Activated CD4-positive, alpha-beta T cell treated with anti-CD3 and anti-CD28 coated beads for 36 hours (primary cell): ENCODE data around the gene TK2. TPM values are rescaled to one million over a fixed set of nuclear protein-coding genes. Genes with fewer than 3 reads are reported as not detected.
"Not testable (repeated sequence)": the region's sequence is repeated elsewhere in the genome, so short reads cannot be mapped to it uniquely, and the experiment has no call there.

ENCODE experiments used
- ATAC-seq: fragments of 200-7000 bp; cut with Tn5 transposase; one replicate; pipeline ENCODE4 v1.10.0; 2021; ENCODE audit warnings: mild to moderate bottlenecking, moderate library complexity
- CTCF ChIA-PET: fragments of 350-600 bp; sonication (Branson Sonifier 250); formaldehyde crosslinking; loops from one replicate; lab custom pipeline; 2021; ENCODE audit warnings: antibody characterized with exemption; lab: Charles Lee
- POLR2A ChIA-PET: fragments of 350-600 bp; sonication (Branson Sonifier 250); formaldehyde crosslinking; loops from one replicate; lab custom pipeline; 2021; ENCODE audit warnings: antibody characterized with exemption, inconsistent platforms; lab: Charles Lee
- DNase-seq: peaks from one replicate; pipeline ENCODE4 v3.0.0-alpha.2; 2020
- H3K27ac Mint-ChIP-seq: one replicate; pipeline ENCODE4 v1.8.0; 2021; ENCODE audit warnings: mixed read lengths
- H3K27me3 Mint-ChIP-seq: one replicate; pipeline ENCODE4 v1.8.0; 2021; ENCODE audit warnings: mixed read lengths
- H3K36me3 Mint-ChIP-seq: one replicate; pipeline ENCODE4 v1.8.0; 2021; ENCODE audit warnings: low read depth, mixed read lengths
- H3K4me1 Mint-ChIP-seq: one replicate; pipeline ENCODE4 v1.8.0; 2021; ENCODE audit warnings: mixed read lengths
- H3K4me3 Mint-ChIP-seq: one replicate; pipeline ENCODE4 v1.8.0; 2021; ENCODE audit warnings: mild to moderate bottlenecking, moderate library complexity, mixed read lengths
- H3K9me3 Mint-ChIP-seq: one replicate; pipeline ENCODE4 v1.8.0; 2021; ENCODE audit warnings: low read depth, mixed read lengths
- intact Hi-C, 2 experiments: fragments of 100-400 bp; cut with DNase I in 1 of 2; cut with micrococcal nuclease in 1 of 2; formaldehyde crosslinking; loops; one replicate each; pipeline versions ENCODE4 v1.14.2 to v1.15.1; 2022 to 2024; cut with DNase I, micrococcal nuclease
- total RNA-seq, 2 experiments: library from RNA; stranded (reverse); gene quantifications; one replicate each; pipeline ENCODE4 v1.2.3, GENCODE V29; 2021

TK2 gene
- total RNA-seq, 2 experiments from 2014 or later: 3.8 to 6.4 TPM

DNA sequence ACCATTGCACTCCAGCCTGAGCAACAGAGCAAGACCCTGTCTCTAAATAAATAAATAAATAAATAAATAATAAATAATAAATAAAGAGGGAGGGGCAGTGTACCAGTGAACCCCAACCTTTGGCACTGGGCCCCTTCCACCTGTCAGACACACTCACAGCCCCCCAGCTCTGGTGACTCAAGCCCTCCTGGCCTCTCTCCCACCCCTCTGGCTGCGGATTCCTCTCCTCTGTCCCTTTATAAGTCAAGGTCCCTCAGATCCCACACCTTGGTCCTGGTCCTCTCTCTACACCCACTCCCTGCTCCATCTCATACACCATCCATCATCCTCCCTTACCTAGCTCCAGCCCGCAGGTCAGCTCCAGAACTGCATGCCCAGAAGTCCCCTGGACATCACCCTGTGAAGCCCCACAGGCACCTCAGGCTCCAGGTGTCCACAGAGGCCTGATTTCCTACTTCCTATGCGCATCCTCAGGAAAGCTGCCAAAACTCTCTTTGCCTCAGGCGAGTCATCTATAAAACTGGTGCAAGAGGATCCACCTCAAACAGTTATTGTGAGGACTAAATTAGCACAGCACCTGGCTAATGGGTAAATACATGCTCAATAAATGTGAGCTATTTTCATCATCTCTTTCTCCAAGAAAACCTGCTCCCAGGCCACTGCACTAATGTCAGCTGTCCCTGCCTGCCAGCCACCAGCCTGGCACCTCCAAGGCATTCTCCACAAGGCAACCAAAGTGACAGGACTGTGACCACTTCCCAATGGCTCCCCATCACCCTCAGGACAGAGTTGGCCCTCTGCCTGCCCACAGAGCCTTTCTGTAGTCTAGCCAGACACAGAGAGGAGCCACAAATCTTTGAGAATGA lies 76.0 kb downstream of the TK2 start:
- Mint-ChIP-seq H3K27ac (no peak overlapping the region), H3K27me3 (no peaks in the 10 kb centered on the region), H3K4me3 (no peak overlapping the region), H3K36me3 (no peaks in the 10 kb centered on the region), H3K9me3 (no peaks in the 10 kb centered on the region), H3K4me1 (peaks cover 21% of the 10 kb centered on the region)
- POLR2A ChIA-PET: interaction anchor here (0.5 to 1.1 kb wide), 2 partner anchors 92 to 103 kb away, joined by 3 to 7 read pairs; no protein-coding TSS in a partner anchor
- no peak for ATAC-seq
- CTCF ChIA-PET: interaction anchor here (0.6 to 2.3 kb wide), 12 partner anchors 9 to 824 kb away, joined by 3 to 10 read pairs (median 3); no protein-coding TSS in a partner anchor
- DNase-seq: no peak
- intact Hi-C loops: no loop called here

DNA sequence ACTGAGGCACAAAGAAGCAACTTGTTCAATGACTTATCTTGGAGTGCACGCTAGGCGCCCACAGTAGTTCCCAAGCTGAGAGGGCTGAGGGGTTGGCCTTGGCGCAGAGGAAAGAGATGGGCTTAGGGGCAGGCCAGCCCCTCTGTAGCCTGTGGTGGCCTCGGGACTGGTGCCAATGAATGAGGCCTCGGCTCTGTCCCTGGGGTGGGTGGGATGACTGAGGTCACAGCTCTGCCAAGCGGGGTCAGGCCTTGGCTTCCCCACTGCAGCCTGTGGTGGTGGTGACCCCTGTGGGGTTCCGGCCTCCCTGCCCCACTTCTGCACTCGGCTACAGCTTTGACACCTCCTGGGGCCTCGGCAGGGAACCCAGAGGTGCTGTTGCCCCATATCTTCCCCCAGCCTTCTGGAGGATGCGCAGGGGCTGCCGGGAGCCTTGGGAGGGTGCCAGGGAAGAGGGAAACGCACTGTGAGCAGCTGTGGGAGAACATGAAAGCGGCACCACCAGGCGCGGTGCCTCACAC lies 76.8 kb downstream of the TK2 start:
- no peak overlapping the region for H3K27ac Mint-ChIP-seq
- intact Hi-C loops: no loop called here
- DNase-seq: no peak
- H3K36me3 Mint-ChIP-seq: no peaks in the 10 kb centered on the region
- no peaks in the 10 kb centered on the region for H3K27me3 Mint-ChIP-seq
- H3K4me3 Mint-ChIP-seq: no peak overlapping the region
- no peak for ATAC-seq
- POLR2A ChIA-PET: no interaction called here
- peaks cover 17% of the 10 kb centered on the region for H3K4me1 Mint-ChIP-seq
- CTCF ChIA-PET: interaction anchor here (0.6 to 2.3 kb wide), 6 partner anchors 10 to 824 kb away, joined by 3 to 10 read pairs (median 3); no protein-coding TSS in a partner anchor
- H3K9me3 Mint-ChIP-seq: no peaks in the 10 kb centered on the region

DNA sequence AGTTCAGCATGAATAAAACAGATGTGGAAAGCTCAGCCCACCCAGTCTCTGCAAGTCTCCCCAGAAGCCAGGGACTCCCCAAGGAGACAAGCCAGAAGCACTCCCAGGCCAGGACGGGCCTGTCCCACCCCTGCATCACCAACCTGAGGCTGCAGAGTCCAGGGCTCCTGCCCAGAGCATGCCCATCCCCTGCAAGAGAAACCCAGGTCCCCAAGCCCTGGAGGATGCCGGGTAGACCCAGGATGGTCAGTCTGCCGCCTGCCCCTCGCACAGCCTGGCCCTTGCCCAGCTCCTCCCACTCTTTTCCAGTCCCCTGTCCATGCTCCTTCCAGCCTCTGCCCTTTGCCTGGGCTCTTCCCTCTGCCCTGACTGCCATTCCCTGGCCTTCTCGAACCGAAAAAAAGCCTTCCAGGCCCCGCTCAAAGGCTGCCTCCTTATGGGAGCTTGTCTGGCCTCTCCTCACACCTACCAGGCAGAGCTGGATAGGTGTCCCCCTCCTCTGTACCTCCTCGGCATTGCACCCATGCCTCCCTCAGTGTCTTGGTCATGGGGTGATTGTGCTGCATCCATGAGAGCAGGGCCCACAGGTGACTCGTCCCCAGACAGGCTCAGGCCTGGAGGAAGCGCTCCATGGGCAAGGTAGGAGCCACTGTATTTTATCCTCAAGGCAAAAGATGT lies 78.1 kb downstream of the TK2 start:
- no peaks in the 10 kb centered on the region for H3K36me3 Mint-ChIP-seq
- no peak for ATAC-seq
- ChIA-PET CTCF (interaction anchor here (1.0 to 2.3 kb wide), 2 partner anchors 11 to 16 kb away, joined by 4 to 10 read pairs; no protein-coding TSS in a partner anchor), POLR2A (no interaction called here)
- no peak for DNase-seq
- peaks cover 17% of the 10 kb centered on the region for H3K4me1 Mint-ChIP-seq
- H3K27ac Mint-ChIP-seq: no peak overlapping the region
- H3K9me3 Mint-ChIP-seq: no peaks in the 10 kb centered on the region
- no peaks in the 10 kb centered on the region for H3K27me3 Mint-ChIP-seq
- no peak overlapping the region for H3K4me3 Mint-ChIP-seq
- intact Hi-C loops: no loop called here

DNA sequence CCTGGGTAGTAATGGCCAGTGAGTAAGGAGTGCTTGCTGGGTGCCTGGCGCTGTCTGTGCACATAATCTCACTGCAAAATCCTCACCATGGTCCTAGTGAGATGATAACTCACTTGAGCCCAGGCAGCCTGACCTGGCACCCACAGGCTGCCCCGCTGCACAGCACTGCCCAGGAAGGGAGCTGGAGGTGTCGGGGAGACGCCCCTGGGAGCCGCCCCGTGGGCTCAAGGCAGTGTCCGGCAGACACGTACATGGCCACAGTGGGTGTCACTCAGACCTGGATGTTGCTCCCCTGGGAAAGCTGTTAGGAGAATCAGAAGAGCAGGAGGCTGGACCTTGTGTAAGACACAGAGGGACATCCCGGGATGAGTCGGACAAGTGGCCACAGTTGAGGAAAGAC lies 78.7 kb downstream of the TK2 start:
- H3K36me3 Mint-ChIP-seq: no peaks in the 10 kb centered on the region
- POLR2A ChIA-PET: no interaction called here
- no peak for DNase-seq
- peaks cover 2% of the 10 kb centered on the region for H3K9me3 Mint-ChIP-seq
- intact Hi-C loops: no loop called here
- CTCF ChIA-PET: no interaction called here
- no peak for ATAC-seq
- H3K4me1 Mint-ChIP-seq: peaks cover 17% of the 10 kb centered on the region
- H3K27me3 Mint-ChIP-seq: peaks cover under 1% of the 10 kb centered on the region
- no peak overlapping the region for H3K4me3 Mint-ChIP-seq
- no peak overlapping the region for H3K27ac Mint-ChIP-seq

DNA sequence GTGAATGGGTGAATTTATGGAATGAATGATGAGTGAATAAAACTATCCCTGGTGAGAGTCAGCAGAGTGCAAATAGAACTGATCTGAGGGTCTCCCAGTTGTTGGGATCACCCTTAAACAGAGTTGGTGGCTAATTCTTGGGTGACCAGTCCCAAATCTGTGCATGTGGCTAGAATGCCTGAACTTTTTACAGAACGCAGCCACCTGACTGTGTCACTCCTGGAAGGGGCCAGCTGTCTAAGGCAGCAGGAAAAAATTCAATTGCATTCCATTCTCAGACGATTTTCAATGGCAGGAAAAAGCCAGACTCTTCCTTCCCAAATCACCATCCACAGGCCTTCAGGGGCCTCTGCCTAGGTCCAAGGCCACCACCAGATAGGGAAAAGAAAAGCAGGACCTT lies 79.4 kb downstream of the TK2 start:
- peaks cover 17% of the 10 kb centered on the region for H3K4me1 Mint-ChIP-seq
- ChIA-PET POLR2A (no interaction called here), CTCF (no interaction called here)
- no peaks in the 10 kb centered on the region for H3K36me3 Mint-ChIP-seq
- H3K4me3 Mint-ChIP-seq: no peak overlapping the region
- no peak for ATAC-seq
- no peak overlapping the region for H3K27ac Mint-ChIP-seq
- no peak for DNase-seq
- peaks cover 3% of the 10 kb centered on the region for H3K9me3 Mint-ChIP-seq
- peaks cover 2% of the 10 kb centered on the region for H3K27me3 Mint-ChIP-seq
- intact Hi-C loops: no loop called here

DNA sequence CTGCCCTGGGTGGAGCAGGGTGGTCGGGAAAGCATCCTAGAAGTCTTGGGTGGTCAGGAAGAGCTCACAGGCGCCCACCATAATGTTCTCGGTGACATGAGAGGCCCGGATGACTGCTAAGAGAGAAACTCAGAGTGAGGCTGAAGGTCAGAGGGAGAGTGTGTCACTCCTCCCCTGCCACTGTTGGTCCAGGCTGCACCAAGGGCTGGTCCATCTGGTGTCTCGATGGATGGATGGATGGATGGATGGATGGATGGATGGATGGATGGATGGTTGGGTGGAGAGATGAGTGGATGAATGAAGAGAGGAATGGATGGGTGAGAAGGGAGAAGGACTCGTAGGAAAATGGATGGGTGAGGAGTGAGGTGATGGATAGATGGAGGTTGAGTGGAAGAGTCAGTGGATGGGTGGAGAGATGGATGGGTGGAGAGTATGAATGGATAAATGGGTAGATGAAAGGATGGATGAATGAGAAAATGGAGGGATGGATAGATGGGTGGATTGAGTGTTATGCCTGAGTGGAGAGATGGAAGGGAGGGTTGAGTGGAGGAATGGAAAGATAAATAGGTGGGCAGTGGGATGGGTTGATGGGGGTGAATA lies 79.9 kb downstream of the TK2 start:
- ATAC-seq: no peak
- no peak overlapping the region for H3K4me3 Mint-ChIP-seq
- peaks cover 14% of the 10 kb centered on the region for H3K4me1 Mint-ChIP-seq
- DNase-seq: no peak
- H3K36me3 Mint-ChIP-seq: no peaks in the 10 kb centered on the region
- H3K27ac Mint-ChIP-seq: no peak overlapping the region
- intact Hi-C loops: no loop called here
- peaks cover 4% of the 10 kb centered on the region for H3K27me3 Mint-ChIP-seq
- ChIA-PET POLR2A (no interaction called here), CTCF (no interaction called here)
- H3K9me3 Mint-ChIP-seq: peaks cover 3% of the 10 kb centered on the region

DNA sequence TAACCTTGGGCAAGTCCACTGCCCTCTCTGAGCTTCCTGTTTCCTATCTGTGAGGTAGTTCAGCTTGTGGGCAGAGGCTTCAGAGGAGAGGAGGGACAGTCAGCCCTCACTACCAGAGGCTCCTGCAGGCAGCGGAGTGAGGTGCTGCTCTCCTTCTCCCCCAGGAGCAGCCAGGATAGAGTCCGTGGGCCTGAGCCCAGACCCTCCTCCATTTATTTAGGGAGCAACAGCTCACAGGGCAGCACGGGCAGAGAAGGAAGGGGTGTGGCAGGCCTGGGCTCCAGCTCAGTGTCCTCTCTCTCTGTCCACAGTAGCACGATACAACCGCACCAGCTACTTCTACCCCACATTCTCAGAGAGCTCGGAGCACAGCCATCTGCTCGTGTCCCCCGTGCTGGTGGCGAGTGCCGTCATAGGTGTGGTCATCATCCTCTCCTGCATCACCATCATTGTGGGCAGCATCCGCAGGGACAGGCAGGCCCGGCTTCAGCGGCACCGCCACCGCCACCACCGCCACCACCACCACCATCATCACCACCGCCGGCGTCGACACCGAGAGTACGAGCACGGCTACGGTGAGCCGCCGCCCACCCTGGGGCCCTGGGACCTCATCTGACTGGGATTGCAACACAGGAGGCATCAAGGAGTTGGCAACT lies 80.5 kb downstream of the TK2 start:
- no peak overlapping the region for H3K27ac Mint-ChIP-seq
- DNase-seq (no peak), ATAC-seq (no peak)
- H3K9me3 Mint-ChIP-seq: peaks cover 3% of the 10 kb centered on the region
- CTCF ChIA-PET: interaction anchor here (0.9 kb wide), 1 partner anchor 62 kb away, joined by 3 read pairs; no protein-coding TSS in a partner anchor
- H3K4me1 Mint-ChIP-seq: peaks cover 7% of the 10 kb centered on the region
- peaks cover 8% of the 10 kb centered on the region for H3K27me3 Mint-ChIP-seq
- POLR2A ChIA-PET: no interaction called here
- no peak overlapping the region for H3K4me3 Mint-ChIP-seq
- no peaks in the 10 kb centered on the region for H3K36me3 Mint-ChIP-seq
- intact Hi-C loops: no loop called here

DNA sequence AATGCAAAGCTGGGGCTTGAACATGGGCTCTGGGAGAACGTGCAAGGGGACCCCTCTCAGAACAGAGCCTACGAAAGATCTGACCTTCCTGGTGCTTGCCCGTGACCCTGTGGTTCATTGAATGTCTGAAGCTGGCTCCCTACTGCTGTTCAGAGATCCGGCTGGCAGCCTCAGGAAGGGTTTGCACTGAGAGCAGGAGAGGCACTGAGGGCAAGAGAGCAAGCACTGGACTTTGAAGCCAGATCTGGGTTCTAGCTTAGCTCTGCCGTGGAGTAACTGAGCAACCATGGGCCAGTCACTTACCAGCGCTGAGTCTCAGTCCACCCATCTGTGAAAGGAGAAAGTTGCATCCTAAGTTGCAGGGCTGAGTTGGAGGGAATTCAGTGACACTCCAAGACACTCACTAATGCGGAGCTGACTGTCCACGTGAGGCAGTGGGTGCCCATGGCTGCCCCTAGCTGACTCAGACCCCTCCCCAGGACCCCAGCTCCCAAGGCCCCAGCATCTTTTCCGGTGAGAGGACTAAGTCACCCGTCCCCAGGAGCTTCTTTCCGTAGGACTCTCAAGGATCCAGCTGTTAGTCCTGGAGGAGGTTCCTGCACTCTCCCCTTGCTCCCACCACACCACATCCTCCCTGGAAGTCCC lies 81.5 kb downstream of the TK2 start:
- intact Hi-C loops: no loop called here
- Mint-ChIP-seq H3K4me3 (no peak overlapping the region), H3K27me3 (peaks cover 11% of the 10 kb centered on the region), H3K27ac (no peak overlapping the region), H3K4me1 (peaks cover 3% of the 10 kb centered on the region), H3K36me3 (no peaks in the 10 kb centered on the region), H3K9me3 (peaks cover 3% of the 10 kb centered on the region)
- no peak for DNase-seq
- no peak for ATAC-seq
- CTCF ChIA-PET: interaction anchor here (0.9 kb wide), 1 partner anchor 61 kb away, joined by 3 read pairs; no protein-coding TSS in a partner anchor
- POLR2A ChIA-PET: no interaction called here

DNA sequence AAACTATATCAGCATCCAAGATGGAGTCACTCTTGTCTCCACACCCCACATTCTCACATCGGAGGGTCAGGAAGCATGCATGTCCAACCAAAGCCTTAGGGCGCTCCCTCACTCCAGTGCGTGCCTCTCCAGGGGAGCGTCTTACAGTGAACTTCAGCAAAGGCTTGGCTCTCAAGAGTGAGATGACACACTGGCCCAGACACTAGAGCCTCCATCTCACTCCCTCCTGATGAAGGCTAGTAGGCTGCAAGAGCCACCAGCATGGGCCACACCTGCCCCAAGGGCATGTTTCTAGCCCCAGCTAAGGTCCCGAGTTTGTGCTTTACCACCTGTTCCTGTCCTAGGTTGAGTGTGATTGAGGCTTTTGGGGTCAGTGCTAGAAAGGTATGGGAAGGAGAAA lies 82.3 kb downstream of the TK2 start:
- Mint-ChIP-seq H3K36me3 (no peaks in the 10 kb centered on the region), H3K4me1 (peaks cover 3% of the 10 kb centered on the region), H3K4me3 (no peak overlapping the region), H3K27me3 (peaks cover 11% of the 10 kb centered on the region), H3K27ac (no peak overlapping the region), H3K9me3 (peaks cover 3% of the 10 kb centered on the region)
- ChIA-PET POLR2A (no interaction called here), CTCF (no interaction called here)
- no peak for DNase-seq
- intact Hi-C loops: no loop called here
- no peak for ATAC-seq

DNA sequence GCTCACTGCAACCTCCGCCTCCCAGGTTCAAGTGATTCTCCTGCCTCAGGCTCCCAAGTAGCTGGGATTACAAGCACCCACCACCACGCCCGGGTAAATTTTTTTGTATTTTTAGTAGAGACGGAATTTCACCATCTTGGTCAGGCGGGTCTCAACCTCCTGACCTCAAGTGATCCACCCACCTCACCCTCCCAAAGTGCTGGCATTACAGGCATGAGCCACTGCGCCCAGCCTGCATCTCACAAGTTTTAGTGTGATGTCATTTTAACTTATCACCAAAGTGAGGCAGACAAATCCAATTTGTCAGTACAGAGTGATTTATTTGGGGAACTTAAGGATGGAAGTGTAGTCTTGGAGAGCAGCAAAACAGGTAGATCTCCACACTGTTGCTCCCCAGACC lies 83.3 kb downstream of the TK2 start:
- DNase-seq, ATAC-seq, H3K4me1 Mint-ChIP-seq, H3K36me3 Mint-ChIP-seq, intact Hi-C loops, H3K4me3 Mint-ChIP-seq, H3K9me3 Mint-ChIP-seq, POLR2A ChIA-PET, H3K27ac Mint-ChIP-seq: not testable (repeated sequence)
- CTCF ChIA-PET: interaction anchor here (0.8 to 1.3 kb wide), 3 partner anchors 16 to 60 kb away, joined by 3 to 4 read pairs (median 3); no protein-coding TSS in a partner anchor
- H3K27me3 Mint-ChIP-seq: peaks cover 12% of the 10 kb centered on the region
